Pons (tissue), 1 donor: ENCODE data around the gene EPHA2.

Experiments used
- DNase-seq: peaks from one replicate; pipeline ENCODE4 v3.0.0-alpha.2; 2016; ENCODE audit warnings: low spot score

The EPHA2 gene

DNA sequence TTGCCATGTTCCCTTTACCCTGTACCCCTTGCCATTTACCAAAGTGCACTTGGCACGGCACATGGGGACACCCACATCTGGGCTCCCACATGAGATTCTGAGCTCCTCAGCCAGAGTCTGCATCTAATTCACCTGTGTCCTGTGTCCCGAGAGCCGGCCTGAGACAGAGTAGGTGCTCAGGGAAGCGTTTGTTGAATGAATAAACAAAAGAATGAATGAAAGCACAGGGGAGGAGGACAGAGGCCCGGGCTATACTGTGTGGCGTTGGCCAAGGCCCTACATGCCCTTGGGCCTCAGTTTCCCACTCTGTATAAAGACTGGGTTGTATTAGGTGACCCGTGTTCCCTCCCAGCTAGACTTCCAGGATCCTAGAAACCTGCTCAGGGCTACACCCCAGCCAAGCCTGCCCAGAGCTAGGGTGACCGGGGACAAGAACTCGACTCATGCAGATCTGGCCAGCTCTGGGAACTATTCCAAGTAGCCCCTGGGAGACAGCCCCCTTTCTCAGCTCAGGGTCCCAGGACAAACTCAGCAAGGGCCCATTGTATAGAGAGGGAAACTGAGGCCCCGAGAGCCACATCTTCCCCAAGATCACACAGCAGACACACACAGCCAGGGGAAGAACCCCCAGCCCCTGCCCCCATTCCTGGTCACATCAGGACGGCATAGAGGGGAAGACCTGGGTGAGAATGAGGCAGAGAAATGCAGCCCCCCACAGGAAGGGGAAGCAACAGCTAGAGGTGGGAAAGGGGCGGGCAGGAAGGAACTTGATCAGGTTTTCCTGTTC lies 6.0 kb downstream of the EPHA2 start:
- DNase-seq = no peak

- no peak for DNase-seq
Measured at GRCh38 chr1:16149146-16149545, 6.7 kb downstream of the EPHA2 start.

DNA sequence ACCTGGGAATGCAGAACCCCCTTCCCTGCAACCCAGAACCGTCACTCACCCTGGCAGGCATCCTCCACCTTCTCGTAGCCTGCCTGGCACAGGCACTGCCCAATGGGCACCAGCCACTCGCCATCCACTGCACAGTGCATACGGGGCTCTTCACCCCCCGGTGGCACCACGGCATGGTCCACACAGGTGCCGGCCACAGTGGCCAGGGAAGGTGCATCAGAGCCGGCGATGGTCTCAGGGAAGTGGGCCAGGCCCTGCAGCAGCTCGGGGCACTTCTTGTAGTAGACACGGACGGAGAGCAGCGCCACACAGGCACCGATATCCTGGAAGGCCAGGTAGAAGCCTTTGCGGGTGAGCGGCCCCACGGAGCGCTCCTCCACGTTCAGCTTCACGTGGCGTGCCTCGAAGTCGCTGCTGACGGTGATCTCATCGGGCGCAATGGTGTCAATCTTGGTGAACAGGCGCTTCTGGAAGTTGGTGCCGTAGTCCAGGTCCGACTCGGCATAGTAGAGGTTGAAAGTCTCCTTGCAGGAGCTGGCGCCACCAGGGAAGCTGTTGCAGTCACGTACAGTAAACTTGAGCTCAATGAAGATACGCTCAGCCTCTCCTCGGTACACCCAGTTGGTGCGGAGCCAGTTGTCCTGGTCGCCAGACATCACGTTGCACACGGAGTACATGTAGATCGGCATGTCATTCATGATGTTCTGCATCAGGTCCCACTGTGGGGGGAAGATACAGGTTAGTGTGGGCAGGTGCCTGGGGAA lies 7.4 kb downstream of the EPHA2 start:
- DNase-seq = no peak

GRCh38 chr1:16147156-16147926 lies 8.5 kb downstream of the EPHA2 start:
- DNase-seq = no peak

- DNase-seq = no peak
Measured at GRCh38 chr1:16146279-16147155, 9.4 kb downstream of the EPHA2 start.

DNA sequence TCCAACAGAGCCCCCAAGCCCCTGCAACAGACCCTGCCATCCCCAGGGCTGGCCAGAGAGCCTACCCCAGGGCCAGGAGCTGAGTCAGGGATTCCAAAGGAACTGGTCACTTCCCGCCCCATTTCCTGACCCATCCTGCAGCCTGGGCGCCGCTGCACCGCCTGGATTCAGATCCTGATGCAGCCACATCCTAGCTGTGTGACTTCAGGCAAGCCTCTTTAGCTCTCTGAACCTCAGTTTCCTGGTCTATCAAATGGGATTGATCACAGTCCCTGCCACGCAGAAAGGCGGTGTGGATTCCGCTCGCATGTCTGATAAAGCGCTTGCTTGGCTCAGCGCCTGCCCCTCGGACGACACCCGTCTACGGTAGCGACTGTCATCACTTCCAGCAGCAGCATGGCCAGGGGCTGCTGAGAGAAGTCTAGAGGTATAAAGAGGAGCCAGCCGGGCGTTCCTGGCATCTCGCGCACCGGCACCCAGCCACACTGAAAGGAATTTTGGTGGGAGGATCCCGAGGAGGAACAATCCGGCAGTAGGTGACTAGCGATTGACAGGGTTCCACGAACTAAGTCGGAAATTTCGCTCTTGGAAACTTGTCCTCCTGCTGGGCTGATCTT lies 10.1 kb downstream of the EPHA2 start:
- no peak for DNase-seq

- DNase-seq = no peak
Measured at GRCh38 chr1:16145030-16145661, 10.7 kb downstream of the EPHA2 start.

GRCh38 chr1:16144325-16145029 lies 11.4 kb downstream of the EPHA2 start:
- no peak for DNase-seq

GRCh38 chr1:16143566-16144324 lies 12.1 kb downstream of the EPHA2 start:
- DNase-seq = no peak

- DNase-seq = no peak
Measured at GRCh38 chr1:16143005-16143565, 12.8 kb downstream of the EPHA2 start.

- DNase-seq = no peak
Measured at GRCh38 chr1:16142383-16142995, 13.4 kb downstream of the EPHA2 start.

DNA sequence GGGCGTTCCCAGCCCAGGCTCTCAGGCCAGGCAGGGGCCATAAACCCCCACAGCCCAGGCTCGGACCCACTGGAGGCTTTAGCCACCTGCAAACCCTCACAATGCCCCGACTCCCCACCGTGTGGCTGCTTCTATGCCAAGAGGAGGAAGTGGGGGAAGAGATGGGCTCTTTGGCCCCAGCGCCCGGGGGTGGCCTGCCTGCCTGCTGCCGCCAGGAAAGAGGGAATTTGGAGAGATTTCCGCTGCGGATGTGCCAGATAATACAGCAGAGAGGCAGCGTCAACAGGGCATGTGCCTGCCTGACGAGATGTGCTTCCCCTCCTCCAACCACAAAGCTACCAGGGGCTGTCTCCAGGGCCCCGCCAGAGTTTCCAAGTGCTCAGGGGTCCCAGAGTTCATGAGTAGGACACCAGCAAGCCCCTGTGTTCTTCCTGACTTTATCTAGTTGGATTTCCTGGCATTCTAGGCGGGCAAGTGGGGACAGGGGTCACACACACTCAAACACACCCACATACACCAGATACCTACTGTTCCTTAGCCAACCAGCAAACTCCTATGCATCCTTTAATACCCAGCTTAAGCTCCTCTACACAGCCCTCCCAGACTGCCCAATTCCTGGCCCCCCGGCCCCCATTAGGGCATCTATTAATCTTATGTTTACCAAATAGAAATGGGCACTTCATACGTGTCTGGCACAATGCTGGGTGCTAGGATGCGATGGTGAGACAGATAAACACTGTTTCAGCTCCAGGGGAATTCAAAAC lies 14.1 kb downstream of the EPHA2 start:
- no peak for DNase-seq

GRCh38 chr1:16140068-16140596 lies 15.7 kb downstream of the EPHA2 start:
- DNase-seq = no peak

DNA sequence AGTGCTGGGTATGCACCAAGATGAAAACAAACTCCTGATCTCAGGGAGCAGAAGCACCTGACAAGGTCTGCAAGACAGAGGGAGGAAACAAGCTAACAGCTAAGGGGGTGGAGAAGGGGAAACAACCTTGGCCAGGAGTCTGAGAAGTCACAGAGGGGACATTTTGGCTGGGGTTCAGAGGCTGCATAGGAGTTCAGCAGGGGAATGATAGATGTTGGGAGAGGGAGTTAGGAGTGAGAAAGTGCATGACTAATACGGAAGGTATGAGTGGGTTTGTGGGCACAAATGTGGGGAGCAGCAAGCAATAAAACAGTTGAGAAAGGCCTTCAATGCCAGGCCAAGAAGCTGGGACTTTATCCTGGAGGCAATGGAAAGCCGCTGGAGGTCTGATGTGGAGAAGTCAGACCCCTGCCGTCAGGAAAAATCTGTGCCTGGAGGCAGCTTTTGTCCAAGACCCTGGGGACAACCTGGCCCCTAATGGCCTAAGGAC lies 16.4 kb downstream of the EPHA2 start:
- DNase-seq = no peak

DNA sequence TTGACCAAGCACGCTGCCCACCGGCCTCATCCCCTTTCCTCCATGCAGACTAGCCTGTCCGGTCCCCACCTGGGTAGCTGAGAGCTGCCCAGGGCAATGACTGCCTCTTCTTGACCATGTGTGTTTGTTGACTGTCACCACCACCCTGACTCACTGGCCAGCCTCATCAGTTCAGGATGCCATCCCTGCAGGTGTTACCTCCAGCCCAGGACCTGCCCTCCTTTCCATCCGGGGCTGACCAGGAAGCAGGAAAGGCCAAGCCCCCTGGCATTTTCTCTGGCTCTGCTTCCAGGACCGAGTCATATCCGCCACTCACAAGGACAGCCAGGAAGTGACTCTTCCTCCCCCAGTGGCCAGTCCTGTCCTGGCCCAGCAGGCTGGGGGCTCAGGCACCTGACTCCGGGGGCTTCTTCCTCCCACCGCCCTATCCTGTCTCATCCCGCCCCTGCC lies 17.1 kb downstream of the EPHA2 start:
- no peak for DNase-seq

DNA sequence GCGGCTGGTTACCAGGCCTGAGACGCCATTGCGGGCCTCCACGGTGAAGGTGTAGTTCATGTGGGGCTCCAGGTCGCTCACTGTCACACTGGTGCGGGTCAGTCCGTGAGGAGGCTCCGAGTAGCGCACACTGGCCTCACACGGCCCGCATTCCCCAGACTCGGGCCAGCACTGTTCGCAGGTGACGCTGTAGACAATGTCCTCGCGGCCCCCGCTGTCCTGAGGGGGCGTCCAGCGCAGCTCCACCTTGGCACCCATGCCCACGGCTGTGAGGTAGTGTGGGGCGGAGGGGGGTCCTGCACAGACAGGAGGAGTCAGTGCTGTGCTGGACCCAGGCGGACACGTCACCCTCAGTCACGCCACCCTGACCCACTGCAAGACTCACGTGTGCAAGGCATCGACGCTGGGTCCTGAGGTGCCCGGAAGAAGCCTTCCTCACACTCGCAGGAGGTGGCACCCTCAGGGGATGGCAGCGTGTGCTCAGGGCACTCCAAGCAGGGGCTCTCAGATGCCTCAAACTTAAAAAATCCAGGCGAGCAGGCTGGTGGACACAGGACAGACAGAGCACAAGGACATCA lies 17.9 kb downstream of the EPHA2 start:
- DNase-seq = no peak

DNA sequence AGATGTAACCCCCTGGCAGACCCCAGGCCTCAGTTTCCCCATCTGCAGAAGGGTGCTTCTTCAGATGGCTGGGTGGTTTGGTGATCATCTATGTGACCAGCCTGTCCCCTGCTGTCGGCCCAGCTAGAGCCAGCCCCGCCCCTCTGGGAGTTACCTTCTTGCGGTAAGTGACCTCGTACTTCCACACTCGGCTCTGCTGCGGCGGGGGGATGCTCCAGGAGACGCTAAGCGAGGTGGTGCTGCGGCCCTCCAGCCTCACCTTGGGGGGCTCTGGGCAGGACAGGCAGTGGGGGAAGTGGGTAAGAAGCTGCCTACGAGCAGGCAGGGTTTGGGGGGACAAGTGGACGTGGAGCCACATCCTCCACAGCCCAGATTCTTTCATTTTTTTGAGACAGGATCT lies 20.4 kb downstream of the EPHA2 start:
- no peak for DNase-seq
